Body of pancreas (tissue), 4 donors: Measurements from ENCODE around the gene SP110.

Experiments
- POLR2A ChIP-seq, 3 donors: fragments of 450-650 bp; IDR thresholded peaks; one replicate each; pipeline ENCODE4 v1.6.1; 2016; ENCODE audit warnings: antibody characterized with exemption in 3 of 3, mild to moderate bottlenecking in 2 of 3
- TF ChIP-seq, protein P1 (sequence below), 7 experiments: fragments of 450-650 bp in 4 of 7; fragments of 200-600 bp in 3 of 7; sonication (generic) in 3 of 7; IDR thresholded peaks; one replicate each; pipeline ENCODE4 v1.5.1; 2016 to 2019; ENCODE audit warnings: antibody characterized with exemption in 7 of 7

DNA sequence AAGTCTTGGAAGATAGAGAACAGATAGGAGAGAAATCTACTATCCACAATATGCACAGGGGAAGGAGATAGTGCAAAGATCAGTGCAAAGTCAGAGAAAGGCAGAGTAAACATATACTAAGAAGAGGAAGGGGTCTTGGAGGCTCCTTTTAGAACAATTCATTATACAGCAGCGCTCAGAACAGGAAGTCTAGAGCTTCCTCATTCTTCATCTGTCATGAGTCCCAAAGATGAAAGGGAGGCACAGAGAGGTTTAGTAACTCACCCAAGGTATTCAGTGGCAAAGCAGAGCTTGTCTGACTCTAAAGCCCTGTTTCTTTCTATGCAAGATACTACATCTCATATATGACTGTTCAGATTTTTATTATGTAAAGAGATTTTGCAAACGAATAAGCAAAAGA lies 1.4 kb downstream of the SP110 start:
- TF ChIP-seq, protein P1, sequence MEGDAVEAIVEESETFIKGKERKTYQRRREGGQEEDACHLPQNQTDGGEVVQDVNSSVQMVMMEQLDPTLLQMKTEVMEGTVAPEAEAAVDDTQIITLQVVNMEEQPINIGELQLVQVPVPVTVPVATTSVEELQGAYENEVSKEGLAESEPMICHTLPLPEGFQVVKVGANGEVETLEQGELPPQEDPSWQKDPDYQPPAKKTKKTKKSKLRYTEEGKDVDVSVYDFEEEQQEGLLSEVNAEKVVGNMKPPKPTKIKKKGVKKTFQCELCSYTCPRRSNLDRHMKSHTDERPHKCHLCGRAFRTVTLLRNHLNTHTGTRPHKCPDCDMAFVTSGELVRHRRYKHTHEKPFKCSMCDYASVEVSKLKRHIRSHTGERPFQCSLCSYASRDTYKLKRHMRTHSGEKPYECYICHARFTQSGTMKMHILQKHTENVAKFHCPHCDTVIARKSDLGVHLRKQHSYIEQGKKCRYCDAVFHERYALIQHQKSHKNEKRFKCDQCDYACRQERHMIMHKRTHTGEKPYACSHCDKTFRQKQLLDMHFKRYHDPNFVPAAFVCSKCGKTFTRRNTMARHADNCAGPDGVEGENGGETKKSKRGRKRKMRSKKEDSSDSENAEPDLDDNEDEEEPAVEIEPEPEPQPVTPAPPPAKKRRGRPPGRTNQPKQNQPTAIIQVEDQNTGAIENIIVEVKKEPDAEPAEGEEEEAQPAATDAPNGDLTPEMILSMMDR (IDR thresholded peaks at IDR 0.05): no peak
- TF ChIP-seq POLR2A (IDR thresholded peaks at IDR 0.05): no peak
